Measurements from ENCODE around the gene THNSL1. TPM values are rescaled to one million over a fixed set of nuclear protein-coding genes. Genes with fewer than 3 reads are reported as not detected.

The THNSL1 gene
- total and polyA plus RNA-seq, 2 of the 8 experiments (the other 6 are each of a cell fraction or from before 2014, with no cell fraction given), result 1.4 to 3.1 TPM

- no peak for TF ChIP-seq CTCF (IDR thresholded peaks at IDR 0.05; ENCODE audit: control extremely low read depth in 1 of 3, insufficient read depth in 1 of 3, low read depth in 1 of 3, low read length in 3 of 3)
- TF ChIP-seq BCL11A (IDR thresholded peaks at IDR 0.05; ENCODE audit: low read depth in 2 of 2, low read length in 2 of 2), result no peak
- no peak for TF ChIP-seq SIRT6 (IDR thresholded peaks at IDR 0.05; ENCODE audit: low read length)
- no peak for TF ChIP-seq HDAC2 (IDR thresholded peaks at IDR 0.05; ENCODE audit: borderline replicate concordance in 1 of 2, low read depth in 2 of 2, low read length in 2 of 2)
- TF ChIP-seq ATF3 (IDR thresholded peaks at IDR 0.05; ENCODE audit: insufficient read depth, low read depth, low read length), result no peak
- TF ChIP-seq POLR2AphosphoS5 (IDR thresholded peaks at IDR 0.05; ENCODE audit: low read depth, low read length), result no peak
- TF ChIP-seq RBBP5 (IDR thresholded peaks at IDR 0.05; ENCODE audit: borderline replicate concordance, low read depth, low read length), result no peak
Observed at GRCh38 chr10:25052012-25052411, 35.6 kb downstream of the THNSL1 start (continued).
